WTC11 (cell line): ENCODE measurements around the gene AMIGO1. TPM values are rescaled to one million over a fixed set of nuclear protein-coding genes. Genes with fewer than 3 reads are reported as not detected.

Source experiments
- ATAC-seq: fragments of 200-7000 bp; cut with Tn5 transposase; 2 replicates; pipeline ENCODE4 v1.10.0; 2021; ENCODE audit warnings: mild to moderate bottlenecking, moderate library complexity
- CTCF ChIA-PET: fragments of 300-600 bp; sonication (Branson Sonifier 250); formaldehyde crosslinking; loops from one replicate; lab custom pipeline; 2021; ENCODE audit warnings: antibody characterized with exemption; lab: Charles Lee
- POLR2A ChIA-PET: fragments of 350-600 bp; sonication (Branson Sonifier 250); formaldehyde crosslinking; loops from one replicate; lab custom pipeline; 2021; ENCODE audit warnings: antibody characterized with exemption; lab: Charles Lee
- DNase-seq: peaks from one replicate; pipeline ENCODE4 v3.0.0; 2021; ENCODE audit warnings: low spot score
- H3K27ac Mint-ChIP-seq: 2 replicates; pipeline ENCODE4 v1.8.0; 2021; ENCODE audit warnings: mixed read lengths
- H3K27me3 Mint-ChIP-seq: 2 replicates; pipeline ENCODE4 v1.8.0; 2021; ENCODE audit warnings: low read depth, mild to moderate bottlenecking, moderate library complexity, mixed read lengths
- H3K36me3 Mint-ChIP-seq: 2 replicates; pipeline ENCODE4 v1.8.0; 2021; ENCODE audit warnings: mixed read lengths
- H3K4me1 Mint-ChIP-seq: 2 replicates; pipeline ENCODE4 v1.8.0; 2022; ENCODE audit warnings: mixed read lengths
- H3K4me3 Mint-ChIP-seq: 2 replicates; pipeline ENCODE4 v1.8.0; 2021; ENCODE audit warnings: mild to moderate bottlenecking, moderate library complexity, mixed read lengths
- H3K9me3 Mint-ChIP-seq: 2 replicates; pipeline ENCODE4 v1.8.0; 2021; ENCODE audit warnings: mixed read lengths
- CREB1 ChIP-seq: sonication (generic); formaldehyde crosslinking; IDR thresholded peaks from 2 replicates; pipeline ENCODE4 v1.8.0; 2023; ENCODE audit warnings: mild to moderate bottlenecking, missing genetic modification reagents
- FOXP1 ChIP-seq: sonication (generic); formaldehyde crosslinking; IDR thresholded peaks from 2 replicates; pipeline ENCODE4 v1.8.0; 2022; ENCODE audit warnings: missing genetic modification reagents, mild to moderate bottlenecking, moderate library complexity, borderline replicate concordance
- IRF2 ChIP-seq: sonication (generic); formaldehyde crosslinking; IDR thresholded peaks from 2 replicates; pipeline ENCODE4 v1.8.0; 2022; ENCODE audit warnings: low read depth, missing genetic modification reagents, borderline replicate concordance
- SMAD3 ChIP-seq: sonication (generic); formaldehyde crosslinking; IDR thresholded peaks from 2 replicates; pipeline ENCODE4 v1.8.0; 2022; ENCODE audit warnings: missing genetic modification reagents, mild to moderate bottlenecking, borderline replicate concordance
- SP1 ChIP-seq: sonication (generic); formaldehyde crosslinking; conservative IDR thresholded peaks from 2 replicates; pipeline ENCODE4 v1.8.1; 2022; ENCODE audit warnings: missing genetic modification reagents
- ZBTB21 ChIP-seq: sonication (generic); formaldehyde crosslinking; IDR thresholded peaks from 2 replicates; pipeline ENCODE4 v1.8.1; 2023; ENCODE audit warnings: mild to moderate bottlenecking, missing genetic modification reagents, borderline replicate concordance
- ZNF423 ChIP-seq: fragments of 250-450 bp; sonication (Bioruptor Pico); IDR thresholded peaks from 2 replicates; pipeline ENCODE4 v2.1.2; 2022; ENCODE audit warnings: mild to moderate bottlenecking, moderate library complexity
- total RNA-seq: library from RNA; stranded (reverse); gene quantifications from 3 replicates; pipeline ENCODE4 v1.2.3, GENCODE V29; 2021
- TF ChIP-seq, protein P1 (sequence below): fragments of 250-450 bp; sonication (Bioruptor Pico); IDR thresholded peaks from 2 replicates; pipeline ENCODE4 v1.9.0; 2021; ENCODE audit warnings: moderate library complexity, mild to moderate bottlenecking, inconsistent platforms, borderline replicate concordance
- TF ChIP-seq, protein P2 (sequence below): sonication (generic); formaldehyde crosslinking; IDR thresholded peaks from 2 replicates; pipeline ENCODE4 v1.8.1; 2022; ENCODE audit warnings: missing genetic modification reagents, borderline replicate concordance
- TF ChIP-seq, protein P3 (sequence below): fragments of 250-450 bp; sonication (Bioruptor Pico); IDR thresholded peaks from 2 replicates; pipeline ENCODE4 v1.9.0; 2021; ENCODE audit warnings: mild to moderate bottlenecking
- TF ChIP-seq, protein P4 (sequence below): sonication (generic); formaldehyde crosslinking; IDR thresholded peaks from 2 replicates; pipeline ENCODE4 v1.8.1; 2023; ENCODE audit warnings: mild to moderate bottlenecking, moderate library complexity, missing genetic modification reagents
- TF ChIP-seq, protein P5 (sequence below): fragments of 200-600 bp; IDR thresholded peaks from 2 replicates; pipeline ENCODE4 v1.8.0; 2022; ENCODE audit warnings: antibody characterized with exemption

The AMIGO1 gene
- total RNA-seq, 1 experiment from 2014 or later = 2.4 TPM

DNA sequence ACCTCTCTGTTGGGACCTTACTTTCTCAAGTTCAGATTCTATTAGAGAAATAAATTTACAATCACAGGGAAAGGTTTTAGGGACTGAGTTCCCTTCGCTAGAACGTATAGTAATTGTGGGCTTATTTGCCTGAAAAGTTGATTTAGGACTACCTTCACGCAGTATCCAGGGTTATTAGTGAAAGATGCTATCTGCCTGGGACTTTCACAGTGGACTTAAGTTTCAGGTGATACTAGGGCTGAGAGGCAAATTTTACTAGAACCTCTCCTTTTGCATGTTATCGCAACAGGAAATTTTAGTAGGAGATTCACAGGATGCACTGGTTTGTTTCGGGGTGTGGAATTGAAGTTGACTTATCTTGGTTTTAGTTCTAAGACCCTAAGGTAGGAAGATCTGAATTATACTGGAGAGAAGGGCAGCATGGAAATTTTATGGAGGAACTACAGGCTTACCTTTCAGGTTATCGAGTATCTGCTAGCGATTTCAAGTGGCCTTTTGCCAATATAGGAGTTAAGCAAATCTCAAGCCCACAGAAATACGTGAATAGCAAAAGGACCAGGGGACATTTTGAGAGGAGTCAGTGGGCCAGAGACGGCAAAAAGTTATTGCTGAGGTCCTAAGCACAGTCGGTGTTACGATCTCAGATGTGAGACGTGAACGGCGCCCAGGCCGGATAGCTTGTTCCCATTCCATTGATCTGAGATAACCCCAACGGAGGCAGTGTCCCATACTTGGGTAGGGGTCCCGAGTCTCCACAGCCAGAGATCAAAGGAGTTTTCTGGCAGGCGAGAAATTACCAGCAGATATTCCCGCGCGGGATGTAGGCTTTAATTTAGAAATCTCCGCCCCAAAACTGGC, 38.2 kb upstream of the AMIGO1 start (continued):
- TF ChIP-seq, protein P1, sequence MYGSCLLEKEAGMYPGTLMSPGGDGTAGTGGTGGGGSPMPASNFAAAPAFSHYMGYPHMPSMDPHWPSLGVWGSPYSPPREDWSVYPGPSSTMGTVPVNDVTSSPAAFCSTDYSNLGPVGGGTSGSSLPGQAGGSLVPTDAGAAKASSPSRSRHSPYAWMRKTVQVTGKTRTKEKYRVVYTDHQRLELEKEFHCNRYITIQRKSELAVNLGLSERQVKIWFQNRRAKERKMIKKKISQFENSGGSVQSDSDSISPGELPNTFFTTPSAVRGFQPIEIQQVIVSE (CRISPR knock-in tag) = no peak
- no peak for TF ChIP-seq CREB1

DNA sequence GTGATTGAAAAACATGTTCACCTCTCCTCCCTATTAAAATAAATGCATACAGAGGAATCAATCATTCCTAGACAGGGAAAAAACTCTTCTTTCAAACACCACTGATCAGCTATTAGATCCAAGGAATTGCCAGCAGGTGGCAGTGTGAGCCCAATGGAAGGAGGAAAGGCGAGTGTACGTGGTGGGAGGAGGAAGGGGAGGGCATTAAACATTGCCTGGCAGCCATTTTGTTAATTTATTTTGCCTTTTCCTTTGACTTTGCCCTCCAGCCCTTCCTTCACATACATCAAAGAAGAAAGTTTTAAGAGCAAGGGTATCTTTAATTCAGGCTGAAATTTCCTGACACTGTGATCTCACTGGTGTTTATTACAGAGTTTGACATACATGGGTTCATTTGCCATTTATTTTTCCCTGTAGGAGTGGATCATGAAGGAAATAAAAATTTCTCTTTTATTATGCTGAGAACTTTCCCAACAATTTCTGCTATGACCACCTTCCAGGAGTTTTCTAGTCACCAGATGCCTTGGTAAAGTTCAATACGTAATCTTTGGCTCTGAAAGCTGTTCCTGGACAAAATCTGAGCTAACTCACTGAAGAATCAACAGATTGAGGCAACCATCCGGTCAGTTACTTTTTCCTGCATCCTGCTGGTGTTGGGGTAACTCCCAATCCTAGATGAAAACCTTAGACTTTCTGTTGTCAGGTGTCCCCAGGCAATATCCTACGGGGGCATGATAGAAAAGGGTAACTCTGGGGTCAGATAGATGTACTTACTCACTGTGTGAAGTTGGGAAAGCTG, 37.0 kb upstream of the AMIGO1 start:
- TF ChIP-seq SP1 (CRISPR knock-in tag) (peak; percentile 41; the same call in 1 of the 2 replicates), SMAD3 (no peak), IRF2 (CRISPR knock-in tag) (no peak), ZBTB21 (CRISPR knock-in tag) (no peak), FOXP1 (no peak), ZNF423 (no peak)
- TF ChIP-seq, protein P2, sequence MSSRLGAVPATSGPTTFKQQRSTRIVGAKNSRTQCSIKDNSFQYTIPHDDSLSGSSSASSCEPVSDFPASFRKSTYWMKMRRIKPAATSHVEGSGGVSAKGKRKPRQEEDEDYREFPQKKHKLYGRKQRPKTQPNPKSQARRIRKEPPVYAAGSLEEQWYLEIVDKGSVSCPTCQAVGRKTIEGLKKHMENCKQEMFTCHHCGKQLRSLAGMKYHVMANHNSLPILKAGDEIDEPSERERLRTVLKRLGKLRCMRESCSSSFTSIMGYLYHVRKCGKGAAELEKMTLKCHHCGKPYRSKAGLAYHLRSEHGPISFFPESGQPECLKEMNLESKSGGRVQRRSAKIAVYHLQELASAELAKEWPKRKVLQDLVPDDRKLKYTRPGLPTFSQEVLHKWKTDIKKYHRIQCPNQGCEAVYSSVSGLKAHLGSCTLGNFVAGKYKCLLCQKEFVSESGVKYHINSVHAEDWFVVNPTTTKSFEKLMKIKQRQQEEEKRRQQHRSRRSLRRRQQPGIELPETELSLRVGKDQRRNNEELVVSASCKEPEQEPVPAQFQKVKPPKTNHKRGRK (CRISPR knock-in tag) = no peak
- TF ChIP-seq, protein P1 (CRISPR knock-in tag) = no peak
- TF ChIP-seq, protein P3, sequence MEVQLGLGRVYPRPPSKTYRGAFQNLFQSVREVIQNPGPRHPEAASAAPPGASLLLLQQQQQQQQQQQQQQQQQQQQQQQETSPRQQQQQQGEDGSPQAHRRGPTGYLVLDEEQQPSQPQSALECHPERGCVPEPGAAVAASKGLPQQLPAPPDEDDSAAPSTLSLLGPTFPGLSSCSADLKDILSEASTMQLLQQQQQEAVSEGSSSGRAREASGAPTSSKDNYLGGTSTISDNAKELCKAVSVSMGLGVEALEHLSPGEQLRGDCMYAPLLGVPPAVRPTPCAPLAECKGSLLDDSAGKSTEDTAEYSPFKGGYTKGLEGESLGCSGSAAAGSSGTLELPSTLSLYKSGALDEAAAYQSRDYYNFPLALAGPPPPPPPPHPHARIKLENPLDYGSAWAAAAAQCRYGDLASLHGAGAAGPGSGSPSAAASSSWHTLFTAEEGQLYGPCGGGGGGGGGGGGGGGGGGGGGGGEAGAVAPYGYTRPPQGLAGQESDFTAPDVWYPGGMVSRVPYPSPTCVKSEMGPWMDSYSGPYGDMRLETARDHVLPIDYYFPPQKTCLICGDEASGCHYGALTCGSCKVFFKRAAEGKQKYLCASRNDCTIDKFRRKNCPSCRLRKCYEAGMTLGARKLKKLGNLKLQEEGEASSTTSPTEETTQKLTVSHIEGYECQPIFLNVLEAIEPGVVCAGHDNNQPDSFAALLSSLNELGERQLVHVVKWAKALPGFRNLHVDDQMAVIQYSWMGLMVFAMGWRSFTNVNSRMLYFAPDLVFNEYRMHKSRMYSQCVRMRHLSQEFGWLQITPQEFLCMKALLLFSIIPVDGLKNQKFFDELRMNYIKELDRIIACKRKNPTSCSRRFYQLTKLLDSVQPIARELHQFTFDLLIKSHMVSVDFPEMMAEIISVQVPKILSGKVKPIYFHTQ (CRISPR knock-in tag) = no peak
- TF ChIP-seq, protein P4, sequence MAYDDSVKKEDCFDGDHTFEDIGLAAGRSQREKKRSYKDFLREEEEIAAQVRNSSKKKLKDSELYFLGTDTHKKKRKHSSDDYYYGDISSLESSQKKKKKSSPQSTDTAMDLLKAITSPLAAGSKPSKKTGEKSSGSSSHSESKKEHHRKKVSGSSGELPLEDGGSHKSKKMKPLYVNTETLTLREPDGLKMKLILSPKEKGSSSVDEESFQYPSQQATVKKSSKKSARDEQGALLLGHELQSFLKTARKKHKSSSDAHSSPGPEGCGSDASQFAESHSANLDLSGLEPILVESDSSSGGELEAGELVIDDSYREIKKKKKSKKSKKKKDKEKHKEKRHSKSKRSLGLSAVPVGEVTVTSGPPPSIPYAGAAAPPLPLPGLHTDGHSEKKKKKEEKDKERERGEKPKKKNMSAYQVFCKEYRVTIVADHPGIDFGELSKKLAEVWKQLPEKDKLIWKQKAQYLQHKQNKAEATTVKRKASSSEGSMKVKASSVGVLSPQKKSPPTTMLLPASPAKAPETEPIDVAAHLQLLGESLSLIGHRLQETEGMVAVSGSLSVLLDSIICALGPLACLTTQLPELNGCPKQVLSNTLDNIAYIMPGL = no peak
- TF ChIP-seq, protein P5, sequence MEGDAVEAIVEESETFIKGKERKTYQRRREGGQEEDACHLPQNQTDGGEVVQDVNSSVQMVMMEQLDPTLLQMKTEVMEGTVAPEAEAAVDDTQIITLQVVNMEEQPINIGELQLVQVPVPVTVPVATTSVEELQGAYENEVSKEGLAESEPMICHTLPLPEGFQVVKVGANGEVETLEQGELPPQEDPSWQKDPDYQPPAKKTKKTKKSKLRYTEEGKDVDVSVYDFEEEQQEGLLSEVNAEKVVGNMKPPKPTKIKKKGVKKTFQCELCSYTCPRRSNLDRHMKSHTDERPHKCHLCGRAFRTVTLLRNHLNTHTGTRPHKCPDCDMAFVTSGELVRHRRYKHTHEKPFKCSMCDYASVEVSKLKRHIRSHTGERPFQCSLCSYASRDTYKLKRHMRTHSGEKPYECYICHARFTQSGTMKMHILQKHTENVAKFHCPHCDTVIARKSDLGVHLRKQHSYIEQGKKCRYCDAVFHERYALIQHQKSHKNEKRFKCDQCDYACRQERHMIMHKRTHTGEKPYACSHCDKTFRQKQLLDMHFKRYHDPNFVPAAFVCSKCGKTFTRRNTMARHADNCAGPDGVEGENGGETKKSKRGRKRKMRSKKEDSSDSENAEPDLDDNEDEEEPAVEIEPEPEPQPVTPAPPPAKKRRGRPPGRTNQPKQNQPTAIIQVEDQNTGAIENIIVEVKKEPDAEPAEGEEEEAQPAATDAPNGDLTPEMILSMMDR = peak; percentile 63
- no peaks in the 10 kb centered on the region; the same call in none of the 2 replicates for H3K27me3 Mint-ChIP-seq
- ATAC-seq = peak; percentile 50
- DNase-seq = peak; percentile 91
- ChIA-PET POLR2A (interaction anchor here (0.6 to 0.8 kb wide), 3 partner anchors 14 to 322 kb away, joined by 3 to 5 read pairs (median 3); no protein-coding TSS in a partner anchor), CTCF (interaction anchor here (0.6 to 8.2 kb wide), 44 partner anchors 9 to 438 kb away, joined by 3 to 129 read pairs (median 6); partner anchors contain the start of genes AHCYL1, AMIGO1, AMPD2 and ATXN7L2)
- peak overlapping the region; percentile 84 for H3K27ac Mint-ChIP-seq
- no peaks in the 10 kb centered on the region for H3K9me3 Mint-ChIP-seq
- peaks cover 28% of the 10 kb centered on the region for H3K4me1 Mint-ChIP-seq
- no peaks in the 10 kb centered on the region for H3K36me3 Mint-ChIP-seq
- peak overlapping the region; percentile 85 for H3K4me3 Mint-ChIP-seq
